Measurements from ENCODE around the gene TNFRSF1A. TPM values are rescaled to one million over a fixed set of nuclear protein-coding genes. Genes with fewer than 3 reads are reported as not detected.

Gene TNFRSF1A
- total and polyA plus RNA-seq, 9 of the 15 experiments (the other 6 are each of a cell fraction or from before 2014, with no cell fraction given), result 0.76 to 43.5 (median 30.0) TPM

DNA sequence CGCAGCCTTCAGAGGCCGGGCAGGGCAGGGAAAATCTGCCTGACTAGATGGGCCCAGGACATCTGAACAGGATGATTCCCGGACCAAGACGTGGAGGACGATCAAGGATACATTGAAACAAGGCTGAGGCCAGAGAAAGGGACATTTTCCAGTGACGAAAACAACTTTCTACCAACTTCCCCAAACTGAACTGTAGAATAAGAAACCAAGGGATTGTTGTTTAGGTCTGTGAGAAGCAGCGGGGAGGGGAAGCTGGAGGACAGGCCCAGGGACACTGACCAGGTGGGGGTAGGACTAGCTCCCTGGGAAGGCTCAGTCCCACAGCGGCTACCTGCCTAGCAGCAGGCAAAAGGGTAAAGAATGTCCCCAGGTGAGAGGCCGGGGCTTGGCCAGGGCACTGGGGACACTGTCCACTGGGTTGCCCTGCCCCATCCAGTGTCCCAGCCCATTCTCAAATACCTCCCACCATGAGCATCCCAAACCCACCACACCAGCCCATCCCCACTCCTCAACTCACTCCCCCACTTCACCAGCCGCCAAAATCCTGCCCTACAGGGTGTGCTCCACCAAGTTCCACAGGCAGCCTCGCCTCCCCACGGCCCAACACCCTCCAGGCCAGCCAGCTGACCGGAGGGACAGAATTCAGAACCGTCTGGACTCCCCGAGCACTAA, 995 bp downstream of the TNFRSF1A start (continued):
- TF ChIP-seq MAFG (tag; conservative IDR thresholded peaks at IDR 0.05) (no peak), MBD1 (CRISPR knock-in tag; IDR thresholded peaks at IDR 0.05) (no peak), MTA2 (IDR thresholded peaks at IDR 0.05; ENCODE audit: low read depth) (no peak), FOXM1 (IDR thresholded peaks at IDR 0.05; ENCODE audit: low read depth) (no peak), FOXM1 (CRISPR knock-in tag; IDR thresholded peaks at IDR 0.05; ENCODE audit: low read depth) (no peak), RBBP5 (IDR thresholded peaks at IDR 0.05; ENCODE audit: borderline replicate concordance, insufficient read depth, low read length, poor library complexity, severe bottlenecking) (peak; percentile 46), NKRF (IDR thresholded peaks at IDR 0.05; ENCODE audit: borderline replicate concordance) (no peak; the same call in 1 of the 2 replicates), PCBP1 (IDR thresholded peaks at IDR 0.05; ENCODE audit: low read depth, low read length, poor library complexity, severe bottlenecking) (no peak), HCFC1 (IDR thresholded peaks at IDR 0.05; ENCODE audit: low read depth, low read length) (no peak), CREB1 (IDR thresholded peaks at IDR 0.05) (no peak), CREB1 (CRISPR knock-in tag; IDR thresholded peaks at IDR 0.05) (no peak), BCL6 (CRISPR knock-in tag; IDR thresholded peaks at IDR 0.05) (no peak), TSC22D4 (tag; IDR thresholded peaks at IDR 0.05) (no peak), BDP1 (IDR thresholded peaks at IDR 0.05; ENCODE audit: insufficient read depth, insufficient read length) (no peak), MITF (IDR thresholded peaks at IDR 0.05) (no peak), NRF1 (conservative IDR thresholded peaks at IDR 0.05 in 1 of 2, IDR thresholded peaks at IDR 0.05 in 1 of 2) (no peak), TAF1 (IDR thresholded peaks at IDR 0.05; ENCODE audit: control insufficient read depth, extremely low read depth, insufficient read depth, low read length, severe bottlenecking) (peak; percentile 20), XRCC4 (IDR thresholded peaks at IDR 0.05; ENCODE audit: extremely low read depth, insufficient read depth, insufficient read length) (no peak), ZC3H11A (IDR thresholded peaks at IDR 0.05; ENCODE audit: low read depth, low read length) (no peak), CTBP1 (IDR thresholded peaks at IDR 0.05; ENCODE audit: borderline replicate concordance) (no peak), HLTF (IDR thresholded peaks at IDR 0.05) (0 out of 2 replicates have a peak, but pooled peaks have one; percentile 32)
- TF ChIP-seq, protein P1, sequence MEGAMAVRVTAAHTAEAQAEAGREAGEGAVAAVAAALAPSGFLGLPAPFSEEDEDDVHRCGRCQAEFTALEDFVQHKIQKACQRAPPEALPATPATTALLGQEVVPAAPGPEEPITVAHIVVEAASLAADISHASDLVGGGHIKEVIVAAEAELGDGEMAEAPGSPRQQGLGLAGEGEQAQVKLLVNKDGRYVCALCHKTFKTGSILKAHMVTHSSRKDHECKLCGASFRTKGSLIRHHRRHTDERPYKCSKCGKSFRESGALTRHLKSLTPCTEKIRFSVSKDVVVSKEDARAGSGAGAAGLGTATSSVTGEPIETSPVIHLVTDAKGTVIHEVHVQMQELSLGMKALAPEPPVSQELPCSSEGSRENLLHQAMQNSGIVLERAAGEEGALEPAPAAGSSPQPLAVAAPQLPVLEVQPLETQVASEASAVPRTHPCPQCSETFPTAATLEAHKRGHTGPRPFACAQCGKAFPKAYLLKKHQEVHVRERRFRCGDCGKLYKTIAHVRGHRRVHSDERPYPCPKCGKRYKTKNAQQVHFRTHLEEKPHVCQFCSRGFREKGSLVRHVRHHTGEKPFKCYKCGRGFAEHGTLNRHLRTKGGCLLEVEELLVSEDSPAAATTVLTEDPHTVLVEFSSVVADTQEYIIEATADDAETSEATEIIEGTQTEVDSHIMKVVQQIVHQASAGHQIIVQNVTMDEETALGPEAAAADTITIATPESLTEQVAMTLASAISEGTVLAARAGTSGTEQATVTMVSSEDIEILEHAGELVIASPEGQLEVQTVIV (CRISPR knock-in tag; IDR thresholded peaks at IDR 0.05; ENCODE audit: borderline replicate concordance), result no peak

Measured in K562 (cell line).